CD4-positive, alpha-beta T cell treated with Interferon gamma for 1 hour (primary cell): Measurements from ENCODE around the gene NRG2.

Experiments used
- DNase-seq: peaks from one replicate; pipeline ENCODE4 v3.0.0-alpha.2; 2020

Gene NRG2

GRCh38 chr5:140005145-140005591, 37.9 kb downstream of the NRG2 start:
- no peak for DNase-seq

DNA sequence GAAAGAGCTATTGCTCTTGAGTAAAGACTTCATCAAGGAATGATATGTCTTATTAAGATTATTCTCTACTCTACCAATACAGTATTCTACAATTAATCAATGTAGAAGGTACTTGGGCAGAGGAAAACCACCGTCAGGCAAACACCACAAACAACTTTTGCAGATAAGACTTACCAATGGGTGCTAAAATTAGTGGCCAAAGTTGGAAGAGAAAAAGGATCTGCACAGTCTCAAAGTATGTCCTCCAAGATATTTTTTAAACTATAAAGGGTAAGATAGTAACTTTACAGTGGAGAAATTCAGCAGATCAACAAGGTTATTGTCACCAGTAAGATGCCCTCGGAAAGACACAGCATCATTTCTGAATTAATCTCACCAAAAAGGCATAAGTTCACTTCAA, 38.9 kb downstream of the NRG2 start:
- no peak for DNase-seq

DNA sequence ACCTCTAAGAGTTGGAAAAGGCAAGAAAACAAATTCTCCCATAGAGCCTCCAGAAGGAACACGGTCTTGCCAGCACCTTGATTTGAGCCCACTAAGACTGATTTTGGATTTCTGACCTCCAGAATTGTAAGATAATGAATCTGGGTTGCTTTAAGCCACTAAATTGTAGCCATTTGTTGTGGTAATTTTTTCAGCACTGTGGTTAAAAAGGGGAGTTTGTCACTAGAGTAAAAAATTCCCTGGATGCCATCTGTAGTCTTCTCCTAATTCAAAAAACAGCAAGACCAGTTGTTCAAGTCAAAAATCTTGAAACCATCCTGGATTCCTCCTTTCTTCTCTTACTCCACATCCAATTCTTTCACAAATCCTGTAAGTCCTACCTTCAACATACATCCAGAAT, 39.6 kb downstream of the NRG2 start:
- no peak for DNase-seq

- no peak for DNase-seq
Measured at GRCh38 chr5:140000332-140000731, 42.8 kb downstream of the NRG2 start.

DNA sequence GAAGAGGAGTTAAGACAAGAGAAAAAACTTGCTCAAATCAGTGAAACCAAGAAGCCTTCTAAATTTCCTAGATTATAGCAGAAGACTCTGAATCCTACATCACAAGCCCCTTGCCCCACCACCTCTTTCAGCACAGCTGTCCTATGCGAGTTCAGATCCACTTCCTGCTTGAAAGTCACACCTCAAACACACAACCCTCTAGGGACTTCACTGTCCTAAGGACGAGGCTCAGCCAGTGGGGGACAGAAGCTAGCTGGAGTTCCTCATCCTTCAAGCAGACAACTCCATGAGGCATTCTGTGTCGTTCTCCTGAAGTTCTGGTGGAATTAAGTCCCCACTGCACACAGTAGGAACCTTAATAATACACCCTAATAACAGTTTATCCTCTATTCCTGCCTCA, 44.3 kb downstream of the NRG2 start:
- DNase-seq = no peak

DNA sequence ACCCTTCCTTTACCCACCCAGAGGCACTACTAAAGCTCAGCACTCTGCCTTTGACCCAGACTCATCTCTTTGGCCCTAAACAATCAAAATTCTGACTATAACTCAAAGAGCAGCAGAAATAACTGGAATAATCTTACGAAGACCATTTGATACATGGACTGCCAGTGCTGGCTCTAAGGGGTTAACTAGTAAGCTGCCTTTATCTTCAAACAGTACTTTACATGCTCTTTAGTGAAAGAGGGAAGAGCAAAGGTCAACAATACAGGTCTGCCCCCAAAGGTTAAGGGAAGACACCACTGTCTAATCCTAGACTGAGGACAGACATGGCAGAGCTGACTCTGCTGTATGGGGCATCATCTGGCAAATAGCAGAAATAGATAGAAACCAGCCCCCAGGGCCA, 45.8 kb downstream of the NRG2 start:
- no peak for DNase-seq

DNA sequence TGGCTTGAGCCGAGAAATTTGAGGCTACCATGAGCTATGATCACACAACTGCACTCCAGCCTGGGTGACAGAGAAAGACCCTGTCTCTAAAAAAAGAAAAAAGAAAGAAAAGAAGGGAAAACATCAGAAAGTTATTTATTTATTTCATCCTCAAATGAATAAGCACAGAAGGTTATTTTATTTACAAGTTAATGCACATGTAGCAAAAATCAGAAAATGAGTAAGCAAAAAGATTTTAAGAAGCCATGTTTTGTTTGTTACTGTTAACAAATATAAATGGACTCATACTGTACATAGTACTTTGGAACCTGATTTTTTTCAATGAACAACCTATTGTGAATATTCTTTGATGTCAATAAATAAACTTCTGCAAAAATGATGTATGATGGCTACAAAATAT, 47.2 kb downstream of the NRG2 start:
- DNase-seq = no peak

GRCh38 chr5:139994234-139994633, 48.9 kb downstream of the NRG2 start:
- no peak for DNase-seq

DNA sequence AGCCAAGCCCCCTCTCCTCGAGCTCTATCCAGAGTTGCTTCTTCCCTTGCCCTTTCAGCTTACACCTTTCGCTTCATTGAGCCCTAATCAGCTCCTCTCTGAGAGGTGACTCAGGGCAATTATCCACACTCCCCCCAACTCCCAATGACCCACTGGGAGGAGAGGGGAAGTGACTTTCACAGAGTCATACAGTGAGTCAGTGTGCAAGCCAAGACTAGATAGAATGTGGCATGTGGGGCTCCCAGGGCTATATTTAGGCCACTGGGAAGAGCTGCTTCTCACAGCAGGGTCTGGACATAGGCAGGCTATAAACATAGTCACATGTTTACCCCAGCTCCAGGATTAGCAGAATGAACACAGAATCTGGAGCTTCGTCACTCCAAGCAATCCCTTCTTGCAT, 57.4 kb downstream of the NRG2 start:
- no peak for DNase-seq

- no peak for DNase-seq
Measured at GRCh38 chr5:139985290-139985689, 57.8 kb downstream of the NRG2 start.

- no peak for DNase-seq
Measured at GRCh38 chr5:139984816-139985215, 58.3 kb downstream of the NRG2 start.

DNA sequence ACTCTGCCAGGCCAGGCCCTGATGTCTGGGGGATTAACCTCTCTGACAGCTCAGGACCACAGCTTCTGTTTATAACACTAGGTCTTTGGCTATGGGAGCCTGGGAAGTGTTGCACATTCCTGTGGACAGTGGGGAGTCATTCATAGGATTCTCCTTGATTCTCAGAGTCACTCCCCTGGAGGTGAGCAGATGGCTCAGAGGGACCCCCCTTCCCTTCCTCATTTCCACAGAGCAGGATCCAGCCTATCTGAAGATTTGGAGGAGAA, 60.2 kb downstream of the NRG2 start:
- no peak for DNase-seq

DNA sequence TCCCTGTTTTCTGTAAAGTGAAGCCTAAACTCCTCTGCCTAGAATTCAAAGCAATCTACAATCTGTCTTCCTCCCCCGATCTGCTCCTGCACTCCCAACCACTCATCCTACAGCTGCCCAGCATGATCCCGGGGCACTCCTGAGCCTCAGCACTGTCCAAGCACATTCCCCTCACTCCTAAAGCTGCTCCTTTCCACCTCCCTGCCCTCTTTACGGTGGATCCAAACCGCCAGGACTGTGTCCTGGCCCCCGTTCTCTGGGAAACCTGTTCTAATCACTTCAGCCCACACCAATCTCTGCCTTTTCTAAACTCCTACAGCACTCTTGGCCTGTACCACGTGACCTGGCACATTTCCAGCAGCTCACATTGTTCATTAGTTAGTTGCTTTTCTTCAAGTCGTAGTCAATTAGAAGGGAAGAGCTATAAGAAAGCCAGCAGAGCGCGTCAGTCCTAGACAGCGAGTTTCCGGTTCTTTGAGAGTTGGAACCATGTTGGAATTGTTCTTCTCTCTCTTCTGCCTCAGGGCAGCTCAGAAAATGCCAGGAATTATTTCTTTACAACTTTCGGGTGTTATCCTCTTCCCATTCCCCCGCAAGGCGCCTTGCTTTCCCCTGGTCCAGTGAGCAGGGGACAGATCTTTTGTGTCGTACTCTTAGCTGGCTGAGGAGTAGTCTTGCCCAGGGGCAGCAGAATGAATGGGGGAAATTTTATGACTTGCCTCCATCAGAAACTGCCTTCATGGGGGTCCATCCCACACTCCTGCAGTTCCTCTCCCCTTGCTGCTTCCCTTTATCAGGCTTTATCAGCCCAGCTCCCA, 60.7 kb downstream of the NRG2 start:
- no peak for DNase-seq

- no peak for DNase-seq
Measured at GRCh38 chr5:139980765-139981164, 62.3 kb downstream of the NRG2 start.

- DNase-seq = no peak
Measured at GRCh38 chr5:139979943-139980342, 63.2 kb downstream of the NRG2 start.

DNA sequence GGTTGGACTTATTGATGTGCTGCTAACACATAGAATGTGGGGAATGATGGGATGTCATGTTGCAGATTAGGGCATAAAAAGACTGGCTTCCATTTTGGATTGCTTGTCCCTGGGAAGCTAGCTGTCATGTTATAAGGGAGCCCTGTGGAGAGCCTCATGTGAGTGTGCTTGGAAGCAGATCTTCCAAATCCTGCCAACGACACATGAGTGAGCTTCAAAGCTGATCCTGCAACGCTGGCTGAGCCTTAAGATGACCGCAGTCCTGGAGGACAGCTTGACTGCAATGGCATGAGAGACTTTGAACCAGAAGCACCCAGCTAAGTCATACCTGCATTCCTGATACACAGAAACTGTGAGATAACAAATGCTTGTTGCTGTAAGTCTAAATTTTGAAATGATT, 63.6 kb downstream of the NRG2 start:
- DNase-seq = no peak

GRCh38 chr5:139976703-139977102, 66.4 kb downstream of the NRG2 start:
- DNase-seq = no peak

GRCh38 chr5:139975942-139976341, 67.2 kb downstream of the NRG2 start:
- DNase-seq = no peak

- DNase-seq = no peak
Measured at GRCh38 chr5:139975306-139975705, 67.8 kb downstream of the NRG2 start.

- no peak for DNase-seq
Measured at GRCh38 chr5:139974661-139975060, 68.4 kb downstream of the NRG2 start.

GRCh38 chr5:139971202-139971725, 71.8 kb downstream of the NRG2 start:
- no peak for DNase-seq

GRCh38 chr5:139969318-139969717, 73.8 kb downstream of the NRG2 start:
- DNase-seq = no peak

GRCh38 chr5:139968547-139969261, 74.4 kb downstream of the NRG2 start:
- DNase-seq = peak; percentile 82

- DNase-seq = no peak
Measured at GRCh38 chr5:139967353-139967752, 75.7 kb downstream of the NRG2 start.

DNA sequence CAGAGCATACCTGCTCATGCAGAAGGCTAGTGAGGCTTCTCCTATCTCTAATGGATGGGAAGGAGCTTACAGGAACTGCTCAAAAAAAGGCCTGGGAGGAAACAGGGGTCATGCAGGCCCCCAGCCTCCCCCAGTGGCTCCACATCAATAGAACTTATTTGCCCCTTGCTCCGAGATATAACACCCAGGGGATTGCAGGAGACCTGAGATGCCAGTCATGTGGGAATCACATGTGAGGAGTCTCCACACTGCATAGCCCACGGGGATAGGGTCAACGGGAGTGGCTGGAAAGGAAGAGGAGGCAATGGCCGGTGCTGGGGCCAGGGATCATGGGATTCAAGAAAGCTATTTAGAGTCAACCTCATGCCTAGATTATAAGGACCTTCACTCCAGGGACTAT, 76.2 kb downstream of the NRG2 start:
- DNase-seq = no peak
